H9 (cell line): Measurements from ENCODE around the gene CLEC2L. TPM values are rescaled to one million over a fixed set of nuclear protein-coding genes. Genes with fewer than 3 reads are reported as not detected.

ENCODE experiments used
- DNase-seq: peaks from one replicate; pipeline ENCODE4 v3.0.0-alpha.2; 2017
- H2AFZ ChIP-seq: one replicate; pipeline ENCODE4 v1.6.1; 2013; ENCODE audit warnings: mild to moderate bottlenecking, low read length, control low read depth, moderate library complexity
- H2AK5ac ChIP-seq: 2 replicates; pipeline ENCODE4 v1.6.1; 2013; ENCODE audit warnings: low read length, control low read depth, mixed read lengths; ENCODE audit not compliant: insufficient read length
- H2BK120ac ChIP-seq: one replicate; pipeline ENCODE4 v1.6.1; 2013; ENCODE audit warnings: low read depth, mild to moderate bottlenecking, low read length, control low read depth, inconsistent platforms; ENCODE audit not compliant: poor library complexity, severe bottlenecking
- H2BK12ac ChIP-seq: 2 replicates; pipeline ENCODE4 v1.6.1; 2013; ENCODE audit warnings: low read length, control low read depth, mixed read lengths, low read depth; ENCODE audit not compliant: insufficient read length
- H2BK15ac ChIP-seq: 2 replicates; pipeline ENCODE4 v1.6.1; 2013; ENCODE audit warnings: low read depth, low read length, control low read depth
- H2BK20ac ChIP-seq: one replicate; pipeline ENCODE4 v1.6.1; 2013; ENCODE audit warnings: low read depth, mild to moderate bottlenecking, low read length, control low read depth, inconsistent platforms; ENCODE audit not compliant: poor library complexity, severe bottlenecking
- H2BK5ac ChIP-seq: 2 replicates; pipeline ENCODE4 v1.6.1; 2013; ENCODE audit warnings: low read length, control low read depth, mixed read lengths; ENCODE audit not compliant: insufficient read length
- H3K14ac ChIP-seq: 2 replicates; pipeline ENCODE4 v1.6.1; 2013; ENCODE audit warnings: low read length, control low read depth; ENCODE audit not compliant: insufficient read depth
- H3K18ac ChIP-seq: 2 replicates; pipeline ENCODE4 v1.6.1; 2013; ENCODE audit warnings: low read depth, mild to moderate bottlenecking, mixed read lengths, low read length, control low read depth; ENCODE audit not compliant: insufficient read length
- H3K23ac ChIP-seq: 2 replicates; pipeline ENCODE4 v1.6.1; 2013; ENCODE audit warnings: low read length, control low read depth, mixed read lengths, low read depth; ENCODE audit not compliant: insufficient read length
- H3K23me2 ChIP-seq: 2 replicates; pipeline ENCODE4 v1.6.1; 2013; ENCODE audit warnings: low read depth, mild to moderate bottlenecking, mixed read lengths, low read length, control low read depth; ENCODE audit not compliant: insufficient read length, poor library complexity, severe bottlenecking
- H3K27ac ChIP-seq: 2 replicates; pipeline ENCODE4 v1.5.1; 2013; ENCODE audit warnings: low read length, control low read depth, mixed read lengths, low read depth; ENCODE audit not compliant: insufficient read length
- H3K27me3 ChIP-seq: 2 replicates; pipeline ENCODE4 v1.6.1; 2013; ENCODE audit warnings: low read length, control low read depth, inconsistent platforms; ENCODE audit not compliant: insufficient read depth
- H3K4ac ChIP-seq: 2 replicates; pipeline ENCODE4 v1.6.1; 2013; ENCODE audit warnings: low read depth, mild to moderate bottlenecking, control low read depth, inconsistent platforms, low read length, moderate library complexity
- H3K4me1 ChIP-seq: 2 replicates; pipeline ENCODE4 v1.6.1; 2013; ENCODE audit warnings: low read length, control low read depth, inconsistent platforms; ENCODE audit not compliant: insufficient read depth
- H3K4me2 ChIP-seq: 2 replicates; pipeline ENCODE4 v1.6.1; 2013; ENCODE audit warnings: low read length, control low read depth, mixed read lengths; ENCODE audit not compliant: insufficient read length, insufficient read depth
- H3K56ac ChIP-seq: 2 replicates; pipeline ENCODE4 v1.6.1; 2013; ENCODE audit warnings: low read depth, mild to moderate bottlenecking, mixed read lengths, low read length, control low read depth; ENCODE audit not compliant: insufficient read length
- H3K79me1 ChIP-seq: 2 replicates; pipeline ENCODE4 v1.6.1; 2013; ENCODE audit warnings: low read depth, mild to moderate bottlenecking, moderate library complexity, low read length, control low read depth, inconsistent platforms; ENCODE audit not compliant: insufficient read depth, poor library complexity, severe bottlenecking
- H3K79me2 ChIP-seq: 2 replicates; pipeline ENCODE4 v1.6.1; 2013; ENCODE audit warnings: low read length, control low read depth, inconsistent platforms; ENCODE audit not compliant: insufficient read depth
- H3K9ac ChIP-seq: 2 replicates; pipeline ENCODE4 v1.6.1; 2013; ENCODE audit warnings: low read length, control low read depth, mixed read lengths; ENCODE audit not compliant: insufficient read length; ENCODE audit errors: extremely low read depth
- H3K9me3 ChIP-seq: one replicate; pipeline ENCODE4 v1.6.1; 2013; ENCODE audit warnings: low read depth, low read length, inconsistent platforms; ENCODE audit not compliant: control insufficient read depth
- H3T11ph ChIP-seq: one replicate; pipeline ENCODE4 v1.6.1; 2013; ENCODE audit warnings: mild to moderate bottlenecking, low read length, control low read depth, inconsistent platforms
- H4K20me1 ChIP-seq: one replicate; pipeline ENCODE4 v1.6.1; 2013; ENCODE audit not compliant: control insufficient read depth, insufficient read length, insufficient read depth
- H4K5ac ChIP-seq: 2 replicates; pipeline ENCODE4 v1.6.1; 2013; ENCODE audit warnings: low read depth, mild to moderate bottlenecking, mixed read lengths, low read length, control low read depth; ENCODE audit not compliant: insufficient read length
- H4K8ac ChIP-seq: replicated peaks from 2 replicates; pipeline ENCODE4 v1.6.1; 2013; ENCODE audit warnings: low read length, control low read depth, mixed read lengths, low read depth; ENCODE audit not compliant: insufficient read length
- H4K91ac ChIP-seq: 2 replicates; pipeline ENCODE4 v1.6.1; 2013; ENCODE audit warnings: low read depth, mild to moderate bottlenecking, moderate library complexity, mixed read lengths, low read length, control low read depth; ENCODE audit not compliant: insufficient read length
- H3K27ac Mint-ChIP-seq, 3 experiments: 2 replicates in 2 of 3; 3 replicates in 1 of 3; pipeline ENCODE4 v1.8.0; 2020 to 2021; ENCODE audit warnings: mixed read lengths in 3 of 3, mild to moderate bottlenecking in 1 of 3, moderate library complexity in 1 of 3
- H3K27me3 Mint-ChIP-seq: 2 replicates; pipeline ENCODE4 v1.8.0; 2021; ENCODE audit warnings: low read depth, mild to moderate bottlenecking, moderate library complexity, mixed read lengths
- H3K36me3 Mint-ChIP-seq, 3 experiments: 2 replicates in 2 of 3; 3 replicates in 1 of 3; pipeline ENCODE4 v1.8.0; 2020 to 2021; ENCODE audit warnings: low read depth in 3 of 3, mixed read lengths in 3 of 3; ENCODE audit not compliant: insufficient read depth in 1 of 3
- H3K4me1 Mint-ChIP-seq, 2 experiments: 2 replicates each; pipeline ENCODE4 v1.8.0; 2020; ENCODE audit warnings: mixed read lengths in 2 of 2
- H3K4me3 Mint-ChIP-seq, 2 experiments: 2 replicates in 1 of 2; 3 replicates in 1 of 2; pipeline ENCODE4 v1.8.0; 2020 to 2021; ENCODE audit warnings: mild to moderate bottlenecking in 2 of 2, mixed read lengths in 2 of 2, moderate library complexity in 1 of 2
- H3K9me3 Mint-ChIP-seq, 2 experiments: 2 replicates in 1 of 2; 3 replicates in 1 of 2; pipeline ENCODE4 v1.8.0; 2020; ENCODE audit warnings: mild to moderate bottlenecking in 2 of 2, mixed read lengths in 2 of 2, moderate library complexity in 1 of 2
- WGBS: extraction: QIAGEN DNeasy Blood & Tissue Kit; methylation state at CpG from one replicate; pipeline ENCODE4 v1.1.7; 2013; ENCODE audit warnings: missing lambda C conversion rate, low lambda C conversion rate, mixed read lengths; ENCODE audit not compliant: insufficient read length; ENCODE audit errors: extremely low coverage; 5-methylcytosine and 5-hydroxymethylcytosine counted together
- total RNA-seq: library from RNA; stranded (reverse); gene quantifications from 2 replicates; pipeline ENCODE4 v1.2.1, GENCODE V29; 2021
- TF ChIP-seq, protein P1 (sequence below): fragments of 200-600 bp; sonication (generic); conservative IDR thresholded peaks from 3 replicates; pipeline ENCODE4 v1.8.0; 2021; ENCODE audit warnings: antibody characterized with exemption, mild to moderate bottlenecking

CLEC2L gene
- total RNA-seq, 1 experiment from 2014 or later: 0.74 TPM

DNA sequence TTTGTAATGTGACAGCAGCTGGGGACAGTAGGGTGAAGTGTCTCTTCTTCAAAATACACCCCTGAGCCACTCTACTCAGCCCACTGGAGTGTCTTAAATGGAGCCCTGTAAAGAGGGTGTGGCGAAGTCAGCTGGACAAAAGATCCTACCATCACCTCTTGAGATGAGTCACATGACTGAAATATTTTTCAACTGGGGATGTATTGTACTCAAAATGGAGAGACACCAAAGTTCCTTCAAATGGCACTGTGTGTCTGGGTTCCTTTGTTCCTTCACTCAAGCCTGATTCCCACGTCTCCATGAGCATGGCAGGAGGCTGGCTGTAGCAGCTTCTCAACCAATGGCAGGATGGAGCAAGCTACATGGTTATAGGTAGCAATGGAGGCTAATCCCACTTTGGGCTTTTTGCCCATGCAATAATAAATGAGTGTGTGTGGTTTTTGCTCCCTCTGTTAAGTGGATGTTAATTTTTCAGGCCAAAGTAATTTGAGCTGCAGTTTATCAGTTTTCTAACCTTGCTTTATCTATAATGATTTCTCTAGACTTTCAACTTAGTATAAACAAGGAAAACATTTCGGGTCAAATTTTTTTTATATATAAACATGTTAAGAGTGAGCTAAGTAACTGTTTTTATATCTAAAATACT lies 68.2 kb downstream of the CLEC2L start:
- Histone ChIP-seq H4K20me1 (no peaks in the 10 kb centered on the region), H4K8ac (no peak overlapping the region), H3K79me2 (no peaks in the 10 kb centered on the region), H3K56ac (no peak overlapping the region), H3K9me3 (no peaks in the 10 kb centered on the region), H3K14ac (no peak overlapping the region), H3K18ac (no peak overlapping the region), H2BK12ac (no peak overlapping the region), H3K79me1 (no peaks in the 10 kb centered on the region), H2BK15ac (no peak overlapping the region), H2BK20ac (no peak overlapping the region), H4K91ac (no peak overlapping the region), H3K4ac (no peak overlapping the region), H4K5ac (no peak overlapping the region), H3K23me2 (no peaks in the 10 kb centered on the region), H3K4me2 (no peak overlapping the region), H2AFZ (no peak overlapping the region), H3T11ph (no peak overlapping the region), H3K27ac (no peak overlapping the region), H2BK120ac (no peak overlapping the region), H3K4me1 (no peaks in the 10 kb centered on the region), H3K9ac (no peak overlapping the region), H3K27me3 (no peaks in the 10 kb centered on the region), H3K23ac (no peak overlapping the region), H2BK5ac (no peak overlapping the region), H2AK5ac (no peak overlapping the region)
- peaks cover 3 to 10% of the 10 kb centered on the region in 2 experiments for H3K4me1 Mint-ChIP-seq
- no peaks in the 10 kb centered on the region for H3K9me3 Mint-ChIP-seq
- H3K36me3 Mint-ChIP-seq: peaks cover 0 to 21% (median 9%) of the 10 kb centered on the region in 3 experiments; a peak in 5 of 7 replicates
- no peak overlapping the region for H3K27ac Mint-ChIP-seq
- no peaks in the 10 kb centered on the region for H3K27me3 Mint-ChIP-seq
- no peak for DNase-seq
- TF ChIP-seq, protein P1, sequence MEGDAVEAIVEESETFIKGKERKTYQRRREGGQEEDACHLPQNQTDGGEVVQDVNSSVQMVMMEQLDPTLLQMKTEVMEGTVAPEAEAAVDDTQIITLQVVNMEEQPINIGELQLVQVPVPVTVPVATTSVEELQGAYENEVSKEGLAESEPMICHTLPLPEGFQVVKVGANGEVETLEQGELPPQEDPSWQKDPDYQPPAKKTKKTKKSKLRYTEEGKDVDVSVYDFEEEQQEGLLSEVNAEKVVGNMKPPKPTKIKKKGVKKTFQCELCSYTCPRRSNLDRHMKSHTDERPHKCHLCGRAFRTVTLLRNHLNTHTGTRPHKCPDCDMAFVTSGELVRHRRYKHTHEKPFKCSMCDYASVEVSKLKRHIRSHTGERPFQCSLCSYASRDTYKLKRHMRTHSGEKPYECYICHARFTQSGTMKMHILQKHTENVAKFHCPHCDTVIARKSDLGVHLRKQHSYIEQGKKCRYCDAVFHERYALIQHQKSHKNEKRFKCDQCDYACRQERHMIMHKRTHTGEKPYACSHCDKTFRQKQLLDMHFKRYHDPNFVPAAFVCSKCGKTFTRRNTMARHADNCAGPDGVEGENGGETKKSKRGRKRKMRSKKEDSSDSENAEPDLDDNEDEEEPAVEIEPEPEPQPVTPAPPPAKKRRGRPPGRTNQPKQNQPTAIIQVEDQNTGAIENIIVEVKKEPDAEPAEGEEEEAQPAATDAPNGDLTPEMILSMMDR: no peak
- no peak overlapping the region for H3K4me3 Mint-ChIP-seq
- no CpG with 5 or more reads among the region's 3 CpGs for whole genome bisulfite sequencing
